Choroid plexus epithelial cell (primary cell): Measurements from ENCODE around the gene HAAO.

Source experiments
- DNase-seq: peaks from one replicate; pipeline ENCODE4 v3.0.0-alpha.2; 2010; ENCODE audit warnings: low read depth
- H3K4me3 ChIP-seq: 2 replicates; pipeline ENCODE4 v1.5.1; 2011; ENCODE audit warnings: low read depth, mild to moderate bottlenecking, control low read depth, low read length, moderate library complexity
- TF ChIP-seq, protein P1 (sequence below): conservative IDR thresholded peaks from 2 replicates; pipeline ENCODE4 v1.5.1; 2011; ENCODE audit warnings: low read depth, mild to moderate bottlenecking, control low read depth, inconsistent platforms, low read length, moderate library complexity

The HAAO gene

DNA sequence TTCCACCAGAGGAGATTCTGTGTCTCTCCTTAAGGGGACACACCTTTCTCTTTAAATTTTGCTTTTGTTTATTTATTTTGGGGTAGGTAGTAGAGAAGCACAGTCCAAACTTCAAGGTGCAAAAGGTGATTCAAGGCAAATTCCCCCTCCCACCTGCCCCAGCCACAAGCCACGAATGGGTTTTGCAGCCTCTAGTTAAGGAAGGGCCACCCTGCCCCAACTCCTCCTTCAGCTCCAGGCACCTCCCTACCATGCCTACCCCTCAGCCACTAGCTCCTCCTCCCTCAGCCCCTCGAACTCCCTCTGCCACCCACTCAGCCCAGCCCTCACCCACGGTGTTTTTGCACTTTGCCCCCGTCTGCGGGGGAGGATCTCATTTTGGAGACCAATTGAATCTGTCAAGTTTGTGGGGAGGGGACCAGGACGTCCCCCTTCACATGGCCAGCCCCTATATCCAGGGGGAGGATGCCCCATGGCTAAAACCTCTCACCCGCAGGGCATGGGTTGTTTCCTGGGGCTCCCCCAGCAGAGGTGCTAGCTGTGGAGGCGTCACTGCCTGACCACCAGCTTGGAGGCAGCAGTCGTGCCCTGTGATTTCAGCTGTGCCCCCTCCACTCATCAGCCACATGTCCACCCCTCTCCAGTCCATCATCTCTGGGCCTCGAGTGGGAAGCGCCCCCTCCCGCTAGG lies 4.5 kb downstream of the HAAO start:
- no peak overlapping the region for H3K4me3 ChIP-seq
- TF ChIP-seq, protein P1, sequence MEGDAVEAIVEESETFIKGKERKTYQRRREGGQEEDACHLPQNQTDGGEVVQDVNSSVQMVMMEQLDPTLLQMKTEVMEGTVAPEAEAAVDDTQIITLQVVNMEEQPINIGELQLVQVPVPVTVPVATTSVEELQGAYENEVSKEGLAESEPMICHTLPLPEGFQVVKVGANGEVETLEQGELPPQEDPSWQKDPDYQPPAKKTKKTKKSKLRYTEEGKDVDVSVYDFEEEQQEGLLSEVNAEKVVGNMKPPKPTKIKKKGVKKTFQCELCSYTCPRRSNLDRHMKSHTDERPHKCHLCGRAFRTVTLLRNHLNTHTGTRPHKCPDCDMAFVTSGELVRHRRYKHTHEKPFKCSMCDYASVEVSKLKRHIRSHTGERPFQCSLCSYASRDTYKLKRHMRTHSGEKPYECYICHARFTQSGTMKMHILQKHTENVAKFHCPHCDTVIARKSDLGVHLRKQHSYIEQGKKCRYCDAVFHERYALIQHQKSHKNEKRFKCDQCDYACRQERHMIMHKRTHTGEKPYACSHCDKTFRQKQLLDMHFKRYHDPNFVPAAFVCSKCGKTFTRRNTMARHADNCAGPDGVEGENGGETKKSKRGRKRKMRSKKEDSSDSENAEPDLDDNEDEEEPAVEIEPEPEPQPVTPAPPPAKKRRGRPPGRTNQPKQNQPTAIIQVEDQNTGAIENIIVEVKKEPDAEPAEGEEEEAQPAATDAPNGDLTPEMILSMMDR: no peak
- no peak for DNase-seq

DNA sequence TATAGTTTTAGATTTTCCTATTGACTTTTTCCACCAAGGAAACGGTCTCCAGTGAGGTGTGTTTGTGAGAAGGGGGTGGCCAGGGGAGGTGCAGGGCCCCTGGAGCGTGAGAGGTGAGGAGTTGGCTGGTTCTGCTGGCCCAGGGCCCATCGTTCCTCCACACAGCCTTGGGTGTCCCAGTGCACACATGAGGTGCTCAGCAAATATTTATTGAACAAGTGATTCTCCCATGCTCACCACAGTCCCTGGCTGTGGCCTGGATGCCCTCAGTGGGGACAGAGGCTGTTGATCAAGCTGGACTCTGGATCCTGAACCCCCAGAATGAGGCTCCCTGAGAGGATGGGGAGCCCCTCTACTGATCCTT lies 5.0 kb downstream of the HAAO start:
- DNase-seq: no peak
- H3K4me3 ChIP-seq: no peak overlapping the region
- TF ChIP-seq, protein P1: no peak

DNA sequence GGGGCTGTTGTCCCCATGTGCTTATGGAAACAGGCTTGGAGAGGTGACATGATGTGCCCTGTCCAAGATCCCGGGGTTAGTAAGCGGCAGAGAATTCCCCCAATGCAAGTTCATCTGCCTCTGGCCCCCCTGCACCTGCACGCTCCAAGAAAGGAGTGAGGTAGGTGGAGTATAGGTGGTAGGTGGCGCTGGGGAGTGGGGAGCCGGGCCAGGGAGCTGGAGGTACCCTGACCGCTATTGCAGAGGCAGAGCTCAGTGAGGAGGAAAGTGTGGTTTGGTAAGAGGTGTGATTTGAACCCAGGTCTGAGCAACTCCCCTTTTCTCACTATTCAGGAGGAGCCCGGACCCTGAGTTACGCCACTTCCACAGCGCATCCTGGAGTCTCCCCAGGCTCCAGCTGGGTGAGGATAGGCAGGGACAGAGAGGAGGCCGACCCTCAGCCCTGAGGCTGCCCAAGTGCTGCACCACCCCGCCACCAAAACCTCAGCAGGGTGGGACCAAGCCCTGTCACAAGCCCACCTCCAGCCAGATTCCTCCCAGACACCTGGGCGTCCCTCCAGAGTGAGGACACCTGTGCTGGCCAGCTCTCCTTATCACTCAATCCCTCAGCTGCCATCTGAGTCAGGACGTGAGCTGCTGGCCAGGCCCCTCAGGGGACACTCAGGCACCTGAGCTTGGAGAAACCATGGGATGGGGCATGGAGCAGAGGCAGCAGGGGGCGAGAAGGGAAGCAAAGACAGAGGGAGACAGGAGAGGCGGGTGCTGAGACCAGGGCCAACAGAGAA lies 5.6 kb downstream of the HAAO start:
- DNase-seq: no peak
- TF ChIP-seq, protein P1: no peak

DNA sequence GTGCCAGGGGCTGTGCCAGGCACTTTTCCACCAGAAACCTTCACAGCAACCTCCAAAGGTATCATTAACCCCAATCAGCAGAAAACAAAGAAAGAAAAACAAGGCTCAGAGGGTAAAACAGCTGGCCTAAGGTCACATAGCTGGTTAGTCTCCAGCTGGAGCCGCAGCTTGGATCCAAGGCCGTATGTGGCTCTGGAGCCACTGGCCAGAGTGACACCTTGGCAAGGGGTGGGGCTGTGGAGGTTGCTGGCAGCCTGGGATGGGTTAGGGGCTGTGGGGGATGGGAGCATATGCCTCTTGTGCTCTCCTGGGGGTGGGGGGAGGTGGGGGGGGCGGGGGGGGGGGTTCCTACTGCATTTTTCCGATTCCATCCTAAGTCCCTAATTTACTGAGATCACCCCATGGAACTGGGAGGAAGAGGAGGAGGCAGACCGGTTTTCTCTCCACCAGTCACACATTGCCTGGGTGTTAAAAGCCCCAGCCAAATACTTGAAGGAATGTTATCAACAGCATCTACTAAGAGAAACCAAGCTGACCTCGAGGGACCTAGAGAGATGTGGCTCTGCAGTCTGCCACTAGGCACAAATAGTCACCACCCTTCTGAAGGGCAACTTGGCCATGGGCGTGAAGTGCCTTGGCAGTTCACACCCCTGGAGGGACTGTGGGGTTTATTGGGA lies 8.0 kb downstream of the HAAO start:
- DNase-seq: no peak
- TF ChIP-seq, protein P1: no peak
- no peak overlapping the region for H3K4me3 ChIP-seq

More for the DNA sequence above, 5.6 kb downstream of the HAAO start:
- H3K4me3 ChIP-seq: no peak overlapping the region

DNA sequence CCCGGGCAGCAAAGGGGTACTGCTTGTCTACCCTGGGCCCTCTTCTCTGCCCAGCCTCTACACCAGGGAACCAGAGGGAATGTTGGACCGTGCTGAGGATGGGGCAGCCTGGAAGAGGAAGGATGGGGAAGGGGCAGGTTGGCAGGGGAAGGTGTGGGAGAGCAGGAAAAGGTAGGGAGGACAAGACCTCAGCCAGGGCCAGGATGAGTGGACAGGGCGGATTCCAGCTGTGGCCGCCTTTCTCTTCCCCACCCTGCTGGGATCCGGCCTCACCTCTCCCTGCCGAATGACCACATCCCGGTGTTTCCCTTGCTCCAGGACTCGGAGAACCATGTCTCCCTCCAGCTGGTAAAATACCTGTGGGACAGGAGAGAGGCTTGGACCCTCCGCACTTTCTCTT lies 8.9 kb downstream of the HAAO start:
- DNase-seq: no peak
- TF ChIP-seq, protein P1: no peak

DNA sequence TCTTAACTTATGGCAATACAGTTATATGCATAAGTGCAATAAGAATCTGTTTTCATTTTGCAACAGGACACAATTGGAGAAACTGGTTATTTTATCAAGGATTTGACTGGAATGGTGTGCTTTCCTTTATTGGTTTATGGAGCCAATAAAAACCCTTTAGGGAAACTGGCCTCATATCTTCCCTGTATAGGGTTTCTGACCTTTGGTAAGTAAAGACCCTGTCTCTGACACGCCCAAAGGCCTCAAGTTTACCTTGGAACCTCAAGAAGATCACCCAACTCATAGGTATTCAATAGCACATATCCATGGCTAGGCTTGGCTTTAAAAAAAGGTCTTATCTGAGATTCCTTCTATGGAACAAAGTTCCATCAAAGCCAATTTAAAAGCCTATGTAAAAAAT lies 11.2 kb downstream of the HAAO start:
- TF ChIP-seq, protein P1: no peak
- H3K4me3 ChIP-seq: no peak overlapping the region
- no peak for DNase-seq

More for the DNA sequence above, 8.9 kb downstream of the HAAO start:
- H3K4me3 ChIP-seq: no peak overlapping the region
